ENCODE data around the gene ASH1L. TPM values are rescaled to one million over a fixed set of nuclear protein-coding genes. Genes with fewer than 3 reads are reported as not detected.

ASH1L gene
- total RNA-seq, 1 donor from 2014 or later: 28.5 TPM

GRCh38 chr1:155296661-155297060 is 265.9 kb downstream of the ASH1L start:
- Mint-ChIP-seq H3K9me3 (ENCODE audit: unreplicated experiment) (no peaks in the 10 kb centered on the region), H3K4me1 (ENCODE audit: unreplicated experiment) (peaks cover 10% of the 10 kb centered on the region), H3K27ac (ENCODE audit: unreplicated experiment) (no peak overlapping the region), H3K36me3 (ENCODE audit: low read depth, unreplicated experiment) (peaks cover 4% of the 10 kb centered on the region), H3K4me3 (ENCODE audit: unreplicated experiment) (peak overlapping the region; percentile 43), H3K27me3 (ENCODE audit: unreplicated experiment) (peaks cover 15% of the 10 kb centered on the region)
- no peak for DNase-seq (ENCODE audit: low spot score)
- no peak for TF ChIP-seq CTCF (IDR thresholded peaks at IDR 0.05; ENCODE audit: unreplicated experiment)

- no peak overlapping the region for H3K27ac Mint-ChIP-seq (ENCODE audit: unreplicated experiment)
- H3K4me1 Mint-ChIP-seq (ENCODE audit: unreplicated experiment): peaks cover 4% of the 10 kb centered on the region
- no peaks in the 10 kb centered on the region for H3K9me3 Mint-ChIP-seq (ENCODE audit: unreplicated experiment)
- TF ChIP-seq CTCF (IDR thresholded peaks at IDR 0.05; ENCODE audit: unreplicated experiment): no peak
- H3K4me3 Mint-ChIP-seq (ENCODE audit: unreplicated experiment): peak overlapping the region; percentile 25
- DNase-seq (ENCODE audit: low spot score): no peak
- no peaks in the 10 kb centered on the region for H3K36me3 Mint-ChIP-seq (ENCODE audit: low read depth, unreplicated experiment)
- H3K27me3 Mint-ChIP-seq (ENCODE audit: unreplicated experiment): peaks cover 17% of the 10 kb centered on the region
Observed at GRCh38 chr1:155295942-155296267, 266.7 kb downstream of the ASH1L start.

GRCh38 chr1:155295183-155295941 is 267.2 kb downstream of the ASH1L start:
- DNase-seq (ENCODE audit: low spot score): no peak
- H3K9me3 Mint-ChIP-seq (ENCODE audit: unreplicated experiment): no peaks in the 10 kb centered on the region
- H3K27me3 Mint-ChIP-seq (ENCODE audit: unreplicated experiment): peaks cover 17% of the 10 kb centered on the region
- TF ChIP-seq CTCF (IDR thresholded peaks at IDR 0.05; ENCODE audit: unreplicated experiment): no peak
- no peak overlapping the region for H3K27ac Mint-ChIP-seq (ENCODE audit: unreplicated experiment)
- peak overlapping the region; percentile 87 for H3K4me3 Mint-ChIP-seq (ENCODE audit: unreplicated experiment)
- H3K4me1 Mint-ChIP-seq (ENCODE audit: unreplicated experiment): peaks cover 4% of the 10 kb centered on the region
- no peaks in the 10 kb centered on the region for H3K36me3 Mint-ChIP-seq (ENCODE audit: low read depth, unreplicated experiment)

- Mint-ChIP-seq H3K9me3 (ENCODE audit: unreplicated experiment) (no peaks in the 10 kb centered on the region), H3K27ac (ENCODE audit: unreplicated experiment) (peak overlapping the region; percentile 31), H3K4me3 (ENCODE audit: unreplicated experiment) (peak overlapping the region; percentile 87), H3K4me1 (ENCODE audit: unreplicated experiment) (peaks cover 4% of the 10 kb centered on the region), H3K36me3 (ENCODE audit: low read depth, unreplicated experiment) (no peaks in the 10 kb centered on the region), H3K27me3 (ENCODE audit: unreplicated experiment) (peaks cover 18% of the 10 kb centered on the region)
- no peak for TF ChIP-seq CTCF (IDR thresholded peaks at IDR 0.05; ENCODE audit: unreplicated experiment)
- no peak for DNase-seq (ENCODE audit: low spot score)
Observed at GRCh38 chr1:155294520-155295182, 268.0 kb downstream of the ASH1L start.

Data from endothelial cell (in vitro differentiated cells).